ENCODE data around the gene GYS1.

The GYS1 gene

GRCh38 chr19:48933382-48933932 lies 59.7 kb downstream of the GYS1 start, which contains the start of gene DHDH (continued):
- TF ChIP-seq ZNF624 (tag by site-specific recombination; IDR thresholded peaks at IDR 0.05) (no peak), ZNF529 (tag by site-specific recombination; IDR thresholded peaks at IDR 0.05; ENCODE audit: insufficient replicate concordance) (no peak), HOXA7 (CRISPR knock-in tag; IDR thresholded peaks at IDR 0.05; ENCODE audit: borderline replicate concordance) (no peak), ZNF280C (tag by site-specific recombination; IDR thresholded peaks at IDR 0.05) (no peak), MEIS1 (CRISPR knock-in tag; IDR thresholded peaks at IDR 0.05; ENCODE audit: borderline replicate concordance) (no peak), BCL11A (tag by site-specific recombination; IDR thresholded peaks at IDR 0.05; ENCODE audit: low read depth) (no peak), ZNF366 (tag by site-specific recombination; conservative IDR thresholded peaks at IDR 0.05) (0 out of 2 replicates have a peak, but pooled peaks have one; percentile 30), ELK4 (IDR thresholded peaks at IDR 0.05; ENCODE audit: borderline replicate concordance, low read depth, low read length) (no peak), ZNF544 (tag by site-specific recombination; IDR thresholded peaks at IDR 0.05) (no peak), ZNF785 (tag by site-specific recombination; IDR thresholded peaks at IDR 0.05) (no peak), ZNF596 (tag by site-specific recombination; IDR thresholded peaks at IDR 0.05) (no peak), ZNF843 (tag by site-specific recombination; IDR thresholded peaks at IDR 0.05) (no peak), ZNF391 (tag by site-specific recombination; IDR thresholded peaks at IDR 0.05; ENCODE audit: borderline replicate concordance, low read depth) (no peak), ZBTB26 (tag by site-specific recombination; optimal IDR thresholded peaks at IDR 0.05) (no peak), ZNF560 (tag by site-specific recombination; IDR thresholded peaks at IDR 0.05; ENCODE audit: borderline replicate concordance) (no peak), ZNF211 (tag by site-specific recombination; IDR thresholded peaks at IDR 0.05; ENCODE audit: low read depth) (no peak), ZBTB21 (tag by site-specific recombination; IDR thresholded peaks at IDR 0.05) (no peak), ZFHX2 (tag by site-specific recombination; conservative IDR thresholded peaks at IDR 0.05) (peak; percentile 91), ZNF404 (tag by site-specific recombination; IDR thresholded peaks at IDR 0.05) (no peak), ZNF629 (tag by site-specific recombination; IDR thresholded peaks at IDR 0.05) (peak; percentile 52; the same call in 1 of the 2 replicates), ZNF2 (tag by site-specific recombination; IDR thresholded peaks at IDR 0.05) (no peak), ZNF645 (tag by site-specific recombination; IDR thresholded peaks at IDR 0.05) (no peak), ZNF324 (tag by site-specific recombination; IDR thresholded peaks at IDR 0.05) (no peak), GFI1B (tag by site-specific recombination; IDR thresholded peaks at IDR 0.05) (no peak), ZSCAN4 (tag by site-specific recombination; IDR thresholded peaks at IDR 0.05) (no peak), ZSCAN5A (tag by site-specific recombination; IDR thresholded peaks at IDR 0.05) (no peak), ATF2 (tag by site-specific recombination; IDR thresholded peaks at IDR 0.05; ENCODE audit: low read depth) (no peak), RBAK (tag by site-specific recombination; IDR thresholded peaks at IDR 0.05) (no peak), ZNF174 (tag by site-specific recombination; IDR thresholded peaks at IDR 0.05) (no peak)

Data from HEK293 (cell line).